GM12878 (cell line): ENCODE measurements around the gene CDKN3. TPM values are rescaled to one million over a fixed set of nuclear protein-coding genes. Genes with fewer than 3 reads are reported as not detected.
"Not testable (repeated sequence)": the region's sequence is repeated elsewhere in the genome, so short reads cannot be mapped to it uniquely, and the experiment has no call there.

ENCODE experiments used
- ATAC-seq: fragments of 200-7000 bp; cut with Tn5 transposase; 3 replicates; pipeline ENCODE4 v1.9.1; 2020; ENCODE audit warnings: mild to moderate bottlenecking, moderate library complexity
- BruUV-seq: library from RNA; stranded (reverse); fragments of 400-500 nt; replicated peaks from 2 replicates; lab custom pipeline; 2021; lab: Mats Ljungman, UMichigan
- CTCF ChIA-PET: fragments of 300-600 bp; sonication (Branson Sonifier 250); formaldehyde crosslinking; extraction: SDS; loops from one replicate; lab custom pipeline; 2021; ENCODE audit warnings: inconsistent platforms; lab: Yijun Ruan, JAX
- POLR2A ChIA-PET: fragments of 350-600 bp; formaldehyde crosslinking; extraction: SDS; loops from one replicate; lab custom pipeline; 2021; ENCODE audit warnings: inconsistent platforms; lab: Charles Lee
- RAD21 ChIA-PET: fragments of 300-600 bp; sonication (Branson Sonifier 250); formaldehyde crosslinking; loops from one replicate; lab custom pipeline; 2023; ENCODE audit warnings: antibody characterized with exemption; ENCODE audit not compliant: unreplicated experiment; lab: Charles Lee
- SMC1A ChIA-PET: fragments of 300-600 bp; sonication (Branson Sonifier 250); formaldehyde crosslinking; loops from one replicate; lab custom pipeline; 2023; ENCODE audit not compliant: unreplicated experiment, uncharacterized antibody; lab: Charles Lee
- DNase-seq: peaks from one replicate; pipeline ENCODE4 v3.0.0-alpha.2; 2011; ENCODE audit warnings: low read depth, low spot score
- FAIRE-seq: peaks from 3 replicates; lab custom pipeline; 2011; peaks lifted over from hg19 to GRCh38; lab: Jason Lieb, UNC
- H2AFZ ChIP-seq: 2 replicates; pipeline ENCODE4 v1.6.0; 2011; ENCODE audit warnings: low read depth, low read length, control low read depth; ENCODE audit not compliant: control insufficient read depth
- H3K27ac ChIP-seq: 2 replicates; pipeline ENCODE4 v1.5.1; 2011; ENCODE audit warnings: control low read depth; ENCODE audit not compliant: control insufficient read depth, insufficient read depth
- H3K27me3 ChIP-seq, 2 experiments: replicated peaks in 1 of 2; 2 replicates each; pipeline versions ENCODE4 v1.6.0 to v1.6.1; 2011; ENCODE audit warnings: low read length in 1 of 2; ENCODE audit not compliant: control insufficient read depth in 2 of 2, insufficient read depth in 2 of 2
- H3K36me3 ChIP-seq, 2 experiments: 2 replicates each; pipeline ENCODE4 v1.5.1; 2011; ENCODE audit warnings: low read length in 1 of 2; ENCODE audit not compliant: control insufficient read depth in 2 of 2, insufficient read depth in 2 of 2
- H3K4me1 ChIP-seq: 2 replicates; pipeline ENCODE4 v1.6.1; 2011; ENCODE audit warnings: mild to moderate bottlenecking, low read length, moderate library complexity, mixed read lengths; ENCODE audit not compliant: control insufficient read depth, insufficient read depth
- H3K4me2 ChIP-seq: 2 replicates; pipeline ENCODE4 v1.6.0; 2011; ENCODE audit warnings: control low read depth; ENCODE audit not compliant: control insufficient read depth, insufficient read depth
- H3K4me3 ChIP-seq: fragments of 200-600 bp; sonication (generic); 2 replicates; pipeline ENCODE4 v1.5.1; 2016
- H3K79me2 ChIP-seq: 2 replicates; pipeline ENCODE4 v1.6.0; 2011; ENCODE audit warnings: low read length; ENCODE audit not compliant: control insufficient read depth, insufficient read depth
- H3K9ac ChIP-seq: 2 replicates; pipeline ENCODE4 v1.8.0; 2011; ENCODE audit warnings: low read length, control low read depth, mixed read lengths; ENCODE audit not compliant: control insufficient read depth, insufficient read depth
- H3K9me3 ChIP-seq: replicated peaks from 3 replicates; pipeline ENCODE4 v1.5.1; 2011; ENCODE audit warnings: mild to moderate bottlenecking, low read length; ENCODE audit not compliant: control insufficient read depth, insufficient read depth
- H4K20me1 ChIP-seq: 2 replicates; pipeline ENCODE4 v1.6.0; 2011; ENCODE audit not compliant: control insufficient read depth, insufficient read depth
- ATF2 ChIP-seq: IDR thresholded peaks from 2 replicates; pipeline ENCODE4 v1.6.1; 2012; ENCODE audit warnings: low read length, inconsistent platforms
- E2F4 ChIP-seq: IDR thresholded peaks from 2 replicates; pipeline ENCODE4 v1.6.1; 2012; ENCODE audit warnings: low read depth, low read length, improper control_type of control experiment
- HCFC1 ChIP-seq: fragments of 150-350 bp; IDR thresholded peaks from 2 replicates; pipeline ENCODE4 v1.6.1; 2014; ENCODE audit warnings: low read length
- PAX5 ChIP-seq: IDR thresholded peaks from 2 replicates; pipeline ENCODE4 v1.6.1; 2011; ENCODE audit warnings: low read depth, low read length, borderline replicate concordance
- REST ChIP-seq: IDR thresholded peaks from 2 replicates; pipeline ENCODE4 v1.6.1; 2012; ENCODE audit warnings: mild to moderate bottlenecking, low read depth, low read length
- SUPT20H ChIP-seq: IDR thresholded peaks from 2 replicates; pipeline ENCODE4 v1.6.1; 2011; ENCODE audit warnings: low read depth, mild to moderate bottlenecking, low read length, moderate library complexity, borderline replicate concordance; ENCODE audit not compliant: control insufficient read depth
- USF2 ChIP-seq: IDR thresholded peaks from 2 replicates; pipeline ENCODE4 v1.6.1; 2011; ENCODE audit warnings: low read depth, low read length, improper control_type of control experiment, borderline replicate concordance
- YY1 ChIP-seq: IDR thresholded peaks from 2 replicates; pipeline ENCODE4 v1.6.1; 2011; ENCODE audit warnings: low read depth, mild to moderate bottlenecking, low read length
- ZBED1 ChIP-seq: IDR thresholded peaks from 2 replicates; pipeline ENCODE4 v1.6.1; 2016; ENCODE audit warnings: borderline replicate concordance
- WGBS: methylation state at CpG from one replicate; pipeline ENCODE4 v1.1.6; 2016; ENCODE audit warnings: low lambda C conversion rate; ENCODE audit not compliant: insufficient replicate concordance, insufficient coverage; ENCODE audit errors: missing lambda C conversion rate; 5-methylcytosine and 5-hydroxymethylcytosine counted together
- in situ Hi-C: fragments of 300-500 bp; cut with MboI; formaldehyde crosslinking; loops from 9 replicates; pipeline ENCODE4 v1.14.3; 2018; ENCODE audit warnings: mixed read lengths
- intact Hi-C: fragments of 100-400 bp; cut with micrococcal nuclease; formaldehyde crosslinking; loops from one replicate; pipeline ENCODE4 v1.14.2; 2022; ENCODE audit not compliant: unreplicated experiment
- polyA plus RNA-seq, 11 experiments: library from polyadenylated mRNA; depleted of rRNA in 4 of 11; unstranded in 6 of 11; stranded (reverse) in 5 of 11; fragments of >200 nt; fragmentation: Nextera tagmentation in 4 of 11; fragmentation: Illumina TruSeq in 1 of 11; extraction: Ambion mirVana in 4 of 11; extraction: Trizol in 1 of 11; gene quantifications; 1 replicate in 1 of 11; 2 replicates in 10 of 11; pipeline versions ENCODE4 v1.2.1 to v1.2.3, GENCODE V29; 2011 to 2016; ENCODE audit warnings: inconsistent platforms in 2 of 11, missing spikeins in 2 of 11, low read depth in 1 of 11
- total RNA-seq, 4 experiments: library from RNA; depleted of rRNA in 3 of 4; stranded (reverse); fragments of >200 nt in 3 of 4; fragmentation: Illumina TruSeq in 1 of 4; extraction: Trizol in 1 of 4; gene quantifications; 2 replicates each; pipeline versions ENCODE4 v1.2.1 to v1.2.3, GENCODE V29; 2013 to 2021

Gene CDKN3
- total and polyA plus RNA-seq, 10 of the 15 experiments (the other 5 are each of a cell fraction or from before 2014, with no cell fraction given), result 54.9 to 197 (median 111) TPM

GRCh38 chr14:54440873-54441868 lies 44.4 kb downstream of the CDKN3 start, which contains the start of gene CNIH1 (continued):
- TF ChIP-seq E2F4 (no peak), USF2 (no peak), REST (no peak), HCFC1 (peak; percentile 52; the same call in 1 of the 2 replicates), ATF2 (peak; percentile 72; the same call in 1 of the 2 replicates), YY1 (peak; percentile 87), ZBED1 (no peak), PAX5 (peak; percentile 62; the same call in 1 of the 2 replicates), SUPT20H (no peak)

GRCh38 chr14:54442961-54443360 lies 46.2 kb downstream of the CDKN3 start:
- H3K9ac ChIP-seq, ATAC-seq, FAIRE-seq, in situ Hi-C loops, BruUV-seq, H4K20me1 ChIP-seq, H3K36me3 ChIP-seq, H3K4me2 ChIP-seq, DNase-seq, POLR2A ChIA-PET, H3K27me3 ChIP-seq, RAD21 ChIA-PET, H2AFZ ChIP-seq, H3K4me3 ChIP-seq, CTCF ChIA-PET, intact Hi-C loops, H3K9me3 ChIP-seq, H3K4me1 ChIP-seq, H3K27ac ChIP-seq: not testable (repeated sequence)
- peaks cover 30% of the 10 kb centered on the region for H3K79me2 ChIP-seq
- 94% methylated on average over 16 of the region's 23 CpGs for WGBS
- SMC1A ChIA-PET, result interaction anchor here (1.4 kb wide), 1 partner anchor 66 kb away, joined by 3 read pairs; the partner anchor contains the start of gene CGRRF1
